Trophoblast cell (in vitro differentiated cells and primary cell): Measurements from ENCODE around the gene FUNDC2.
A peak's percentile ranks its signal among the peaks of the same experiment; 100 is the strongest.

Source experiments
- DNase-seq, 2 donors: peaks; one replicate each; pipeline ENCODE4 v3.0.0-alpha.2; 2016
- H2AFZ ChIP-seq: 2 replicates; pipeline ENCODE4 v1.6.1; 2013; ENCODE audit warnings: low read length, moderate library complexity, mild to moderate bottlenecking; ENCODE audit not compliant: insufficient read depth, poor library complexity
- H2AK5ac ChIP-seq: 2 replicates; pipeline ENCODE4 v1.6.1; 2013; ENCODE audit warnings: mild to moderate bottlenecking, low read length
- H2BK120ac ChIP-seq: 2 replicates; pipeline ENCODE4 v1.6.1; 2013; ENCODE audit warnings: low read length, mild to moderate bottlenecking, moderate library complexity; ENCODE audit not compliant: insufficient read depth, poor library complexity
- H2BK12ac ChIP-seq: 2 replicates; pipeline ENCODE4 v1.6.1; 2013; ENCODE audit warnings: mild to moderate bottlenecking, low read length, moderate library complexity
- H2BK5ac ChIP-seq: 2 replicates; pipeline ENCODE4 v1.6.1; 2013; ENCODE audit warnings: low read length, low read depth, moderate library complexity, mild to moderate bottlenecking; ENCODE audit not compliant: poor library complexity
- H3K14ac ChIP-seq: 2 replicates; pipeline ENCODE4 v1.6.1; 2013; ENCODE audit warnings: mild to moderate bottlenecking, low read length
- H3K18ac ChIP-seq: 2 replicates; pipeline ENCODE4 v1.6.1; 2013; ENCODE audit warnings: mild to moderate bottlenecking, low read length
- H3K23ac ChIP-seq: 2 replicates; pipeline ENCODE4 v1.6.1; 2013; ENCODE audit warnings: low read length
- H3K27ac ChIP-seq: 2 replicates; pipeline ENCODE4 v1.5.1; 2013; ENCODE audit warnings: low read depth, mild to moderate bottlenecking, inconsistent platforms, low read length, moderate library complexity
- H3K27me3 ChIP-seq: 2 replicates; pipeline ENCODE4 v1.6.1; 2013; ENCODE audit warnings: inconsistent platforms, mild to moderate bottlenecking, low read length, moderate library complexity; ENCODE audit not compliant: insufficient read depth
- H3K36me3 ChIP-seq, 2 experiments: 1 replicate in 1 of 2; 2 replicates in 1 of 2; pipeline ENCODE4 v1.6.1; 2013; ENCODE audit warnings: low read length in 2 of 2, mild to moderate bottlenecking in 2 of 2, moderate library complexity in 1 of 2; ENCODE audit not compliant: insufficient read depth in 2 of 2, control insufficient read depth in 1 of 2
- H3K4ac ChIP-seq: 2 replicates; pipeline ENCODE4 v1.6.1; 2013; ENCODE audit warnings: low read depth, mild to moderate bottlenecking, low read length, moderate library complexity
- H3K4me1 ChIP-seq, 2 experiments: 1 replicate in 1 of 2; 2 replicates in 1 of 2; pipeline ENCODE4 v1.6.1; 2013; ENCODE audit warnings: low read length in 2 of 2, mild to moderate bottlenecking in 2 of 2, moderate library complexity in 1 of 2; ENCODE audit not compliant: insufficient read depth in 2 of 2, control insufficient read depth in 1 of 2
- H3K4me2 ChIP-seq: 2 replicates; pipeline ENCODE4 v1.6.1; 2013; ENCODE audit warnings: inconsistent platforms, mild to moderate bottlenecking, low read length, moderate library complexity
- H3K4me3 ChIP-seq: 2 replicates; pipeline ENCODE4 v1.5.1; 2013; ENCODE audit warnings: mild to moderate bottlenecking, low read depth, low read length, inconsistent platforms
- H3K79me1 ChIP-seq: one replicate; pipeline ENCODE4 v1.6.1; 2013; ENCODE audit warnings: low read length
- H3K79me2 ChIP-seq: 2 replicates; pipeline ENCODE4 v1.6.1; 2013; ENCODE audit warnings: low read length, mild to moderate bottlenecking; ENCODE audit not compliant: control insufficient read depth, insufficient read depth, poor library complexity
- H3K9ac ChIP-seq: 2 replicates; pipeline ENCODE4 v1.6.1; 2013; ENCODE audit warnings: mild to moderate bottlenecking, low read length
- H3K9me3 ChIP-seq: 2 replicates; pipeline ENCODE4 v1.6.1; 2013; ENCODE audit warnings: low read depth, mild to moderate bottlenecking, control low read depth, inconsistent platforms, low read length; ENCODE audit not compliant: insufficient read depth
- H4K12ac ChIP-seq: 2 replicates; pipeline ENCODE4 v1.6.1; 2013; ENCODE audit warnings: low read depth, mild to moderate bottlenecking, low read length, moderate library complexity
- H4K8ac ChIP-seq: 2 replicates; pipeline ENCODE4 v1.6.1; 2013; ENCODE audit warnings: low read depth, mild to moderate bottlenecking, low read length, moderate library complexity
- H4K91ac ChIP-seq: one replicate; pipeline ENCODE4 v1.6.1; 2013; ENCODE audit warnings: low read depth, mild to moderate bottlenecking, low read length, moderate library complexity
- WGBS: extraction: QIAGEN DNeasy Blood & Tissue Kit; methylation state at CpG from one replicate; pipeline ENCODE4 v1.1.7; 2013; ENCODE audit warnings: missing lambda C conversion rate; ENCODE audit not compliant: insufficient read length, insufficient coverage; ENCODE audit errors: extremely low coverage; 5-methylcytosine and 5-hydroxymethylcytosine counted together

FUNDC2 gene

GRCh38 chrX:155070038-155070437, 43.4 kb downstream of the FUNDC2 start:
- H3K79me2 ChIP-seq: peaks cover 3% of the 10 kb centered on the region
- H3K4me2 ChIP-seq: peak overlapping the region; percentile 74
- H3K36me3 ChIP-seq: no peaks in the 10 kb centered on the region
- H3K18ac ChIP-seq: no peak overlapping the region
- H3K4ac ChIP-seq: no peak overlapping the region
- no peak overlapping the region for H2AK5ac ChIP-seq
- no peak overlapping the region for H2BK120ac ChIP-seq
- no peaks in the 10 kb centered on the region for H3K9me3 ChIP-seq
- H3K27me3 ChIP-seq: no peaks in the 10 kb centered on the region
- H4K91ac ChIP-seq: no peak overlapping the region
- H2AFZ ChIP-seq: no peak overlapping the region
- no peak overlapping the region for H3K14ac ChIP-seq
- H3K23ac ChIP-seq: no peak overlapping the region
- H4K12ac ChIP-seq: no peak overlapping the region
- H3K79me1 ChIP-seq: peaks cover 8% of the 10 kb centered on the region
- WGBS: no CpG with 5 or more reads among the region's 12 CpGs
- peaks cover 4 to 5% of the 10 kb centered on the region in 2 experiments for H3K4me1 ChIP-seq
- H2BK5ac ChIP-seq: no peak overlapping the region
- H3K9ac ChIP-seq: no peak overlapping the region
- no peak overlapping the region for H3K27ac ChIP-seq
- H4K8ac ChIP-seq: no peak overlapping the region
- H3K4me3 ChIP-seq: no peak overlapping the region
- peak in 1 of 2 donors; percentile 10 for DNase-seq
- H2BK12ac ChIP-seq: no peak overlapping the region

- Histone ChIP-seq H4K91ac (peak overlapping the region; percentile 62), H2BK120ac (no peak overlapping the region), H3K14ac (peak overlapping the region; percentile 40), H2AK5ac (no peak overlapping the region), H3K4ac (no peak overlapping the region), H3K9ac (peak overlapping the region; percentile 66), H3K36me3 (no peaks in the 10 kb centered on the region), H2BK5ac (peak overlapping the region; percentile 89), H3K18ac (no peak overlapping the region), H3K4me2 (peak overlapping the region; percentile 74), H2AFZ (no peak overlapping the region), H3K79me1 (peaks cover 8% of the 10 kb centered on the region), H3K9me3 (no peaks in the 10 kb centered on the region), H4K12ac (peak overlapping the region; percentile 80), H3K23ac (no peak overlapping the region), H4K8ac (no peak overlapping the region), H3K4me1 (peaks cover 3 to 5% of the 10 kb centered on the region in 2 experiments), H2BK12ac (no peak overlapping the region), H3K4me3 (peak overlapping the region; percentile 71), H3K27ac (peak overlapping the region; percentile 76), H3K27me3 (no peaks in the 10 kb centered on the region), H3K79me2 (peaks cover 3% of the 10 kb centered on the region)
- no CpG with 5 or more reads among the region's 16 CpGs for WGBS
- DNase-seq: no peak
These were observed 44.0 kb downstream of the FUNDC2 start for GRCh38 chrX:155070663-155070974.

GRCh38 chrX:155070975-155071693, 44.5 kb downstream of the FUNDC2 start, which contains the start of the genes BRCC3, CMC4 and MTCP1:
BRCC3 (plus strand) TSS chrX:155071508; CDS start chrX:155071528, 20 bp downstream.
CMC4 (minus strand) TSS chrX:155071136; CDS start chrX:155064023, 7,113 bp downstream.
MTCP1 (minus strand) TSS chrX:155071136; CDS start chrX:155066010, 5,126 bp downstream.
- peak; percentile 72 to 83 for DNase-seq
- Histone ChIP-seq H3K4me1 (peaks cover 2 to 3% of the 10 kb centered on the region in 2 experiments), H3K27me3 (no peaks in the 10 kb centered on the region), H3K9me3 (no peaks in the 10 kb centered on the region), H2BK12ac (no peak within 1 kb of the TSS), H4K91ac (peak within 1 kb of the TSS; percentile 63), H4K8ac (peak within 1 kb of the TSS; percentile 87), H3K79me1 (peaks cover 8% of the 10 kb centered on the region), H2AFZ (peak within 1 kb of the TSS; percentile 71), H4K12ac (peak within 1 kb of the TSS; percentile 80), H3K23ac (no peak within 1 kb of the TSS), H3K4me2 (peak within 1 kb of the TSS; percentile 74), H2AK5ac (no peak within 1 kb of the TSS), H3K36me3 (peaks cover 2% of the 10 kb centered on the region in 2 experiments), H3K4ac (peak within 1 kb of the TSS; percentile 58), H2BK120ac (peak within 1 kb of the TSS; percentile 11), H2BK5ac (peak within 1 kb of the TSS; percentile 89), H3K14ac (peak within 1 kb of the TSS; percentile 40), H3K79me2 (peaks cover 3% of the 10 kb centered on the region), H3K18ac (peak within 1 kb of the TSS; percentile 52), H3K4me3 (peak within 1 kb of the TSS; percentile 91), H3K27ac (peak within 1 kb of the TSS; percentile 76), H3K9ac (peak within 1 kb of the TSS; percentile 84)
- no CpG with 5 or more reads among the region's 81 CpGs for WGBS

GRCh38 chrX:155071694-155072280, 45.1 kb downstream of the FUNDC2 start:
- Histone ChIP-seq H3K14ac (no peak overlapping the region), H2AK5ac (no peak overlapping the region), H3K79me2 (peaks cover 3% of the 10 kb centered on the region), H3K4ac (peak overlapping the region; percentile 58), H3K9me3 (no peaks in the 10 kb centered on the region), H3K79me1 (peaks cover 8% of the 10 kb centered on the region), H3K4me2 (peak overlapping the region; percentile 71), H3K9ac (peak overlapping the region; percentile 84), H3K27ac (peak overlapping the region; percentile 20), H3K27me3 (no peaks in the 10 kb centered on the region), H4K8ac (peak overlapping the region; percentile 87), H3K36me3 (peaks cover 2% of the 10 kb centered on the region in 2 experiments), H4K12ac (no peak overlapping the region), H2BK12ac (no peak overlapping the region), H3K23ac (no peak overlapping the region), H2BK120ac (peak overlapping the region; percentile 11), H3K4me3 (peak overlapping the region; percentile 91), H3K4me1 (peaks cover 2 to 3% of the 10 kb centered on the region in 2 experiments), H3K18ac (peak overlapping the region; percentile 52), H2BK5ac (no peak overlapping the region), H2AFZ (peak overlapping the region; percentile 71), H4K91ac (peak overlapping the region; percentile 63)
- DNase-seq: peak; percentile 6 to 33
- WGBS: no CpG with 5 or more reads among the region's 25 CpGs
